IPS DF 4.7 (cell line): Measurements from ENCODE around the gene GSG1L.

Experiments
- DNase-seq: peaks from one replicate; pipeline ENCODE4 v3.0.0-alpha.2; 2013; ENCODE audit warnings: low spot score; ENCODE audit errors: extremely low read depth

GSG1L gene

GRCh38 chr16:28027055-28027454, 36.5 kb downstream of the GSG1L start:
- no peak for DNase-seq

- no peak for DNase-seq
Observed at GRCh38 chr16:28025631-28026030, 37.9 kb downstream of the GSG1L start.

DNA sequence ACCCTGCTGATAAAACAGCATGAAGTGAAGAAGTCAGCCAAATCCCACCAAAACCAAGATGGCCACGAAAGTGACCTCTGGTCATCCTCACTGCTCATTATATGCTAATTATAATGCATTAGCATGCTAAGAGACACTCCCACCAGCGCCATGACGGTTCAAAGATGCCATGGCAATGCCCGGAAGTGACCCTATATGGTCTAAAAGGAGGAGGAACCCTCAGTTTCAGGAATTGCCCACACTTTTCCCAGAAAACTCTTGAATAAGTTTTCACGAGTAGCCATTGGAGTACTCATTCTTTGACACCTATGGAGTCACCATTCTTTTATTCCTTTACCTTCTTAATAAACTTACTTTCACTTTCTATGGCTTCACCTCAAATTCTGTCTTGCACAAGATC, 44.3 kb downstream of the GSG1L start:
- no peak for DNase-seq

- no peak for DNase-seq
Observed at GRCh38 chr16:28014851-28015250, 48.7 kb downstream of the GSG1L start.

- DNase-seq, result no peak
Observed at GRCh38 chr16:28013878-28014277, 49.6 kb downstream of the GSG1L start.

- no peak for DNase-seq
Observed at GRCh38 chr16:28013392-28013791, 50.1 kb downstream of the GSG1L start.

DNA sequence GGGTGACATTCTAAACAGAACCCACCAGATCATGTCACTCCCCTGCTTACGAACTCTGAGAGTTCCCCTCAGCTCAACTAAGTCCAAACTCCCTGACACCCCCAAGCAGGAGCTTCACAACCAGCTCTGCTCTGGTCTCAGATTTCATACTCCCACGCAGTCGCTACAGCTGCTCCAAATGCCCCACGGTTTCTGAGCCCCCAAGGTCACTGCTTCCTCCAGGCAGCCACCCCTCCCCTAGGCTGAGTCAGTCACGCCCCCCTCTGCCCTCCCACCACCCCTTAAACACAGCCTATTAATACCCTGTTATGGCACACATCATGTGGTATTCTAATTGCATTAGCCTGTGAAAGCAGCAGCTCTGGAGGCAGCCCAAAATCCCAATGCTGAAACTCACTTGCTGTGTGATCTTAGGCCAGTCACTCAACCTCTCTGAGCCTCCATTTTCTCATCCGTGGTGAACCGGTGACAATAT, 51.5 kb downstream of the GSG1L start:
- no peak for DNase-seq

GRCh38 chr16:28011223-28011622, 52.3 kb downstream of the GSG1L start:
- no peak for DNase-seq

GRCh38 chr16:28010671-28011070, 52.8 kb downstream of the GSG1L start:
- no peak for DNase-seq

DNA sequence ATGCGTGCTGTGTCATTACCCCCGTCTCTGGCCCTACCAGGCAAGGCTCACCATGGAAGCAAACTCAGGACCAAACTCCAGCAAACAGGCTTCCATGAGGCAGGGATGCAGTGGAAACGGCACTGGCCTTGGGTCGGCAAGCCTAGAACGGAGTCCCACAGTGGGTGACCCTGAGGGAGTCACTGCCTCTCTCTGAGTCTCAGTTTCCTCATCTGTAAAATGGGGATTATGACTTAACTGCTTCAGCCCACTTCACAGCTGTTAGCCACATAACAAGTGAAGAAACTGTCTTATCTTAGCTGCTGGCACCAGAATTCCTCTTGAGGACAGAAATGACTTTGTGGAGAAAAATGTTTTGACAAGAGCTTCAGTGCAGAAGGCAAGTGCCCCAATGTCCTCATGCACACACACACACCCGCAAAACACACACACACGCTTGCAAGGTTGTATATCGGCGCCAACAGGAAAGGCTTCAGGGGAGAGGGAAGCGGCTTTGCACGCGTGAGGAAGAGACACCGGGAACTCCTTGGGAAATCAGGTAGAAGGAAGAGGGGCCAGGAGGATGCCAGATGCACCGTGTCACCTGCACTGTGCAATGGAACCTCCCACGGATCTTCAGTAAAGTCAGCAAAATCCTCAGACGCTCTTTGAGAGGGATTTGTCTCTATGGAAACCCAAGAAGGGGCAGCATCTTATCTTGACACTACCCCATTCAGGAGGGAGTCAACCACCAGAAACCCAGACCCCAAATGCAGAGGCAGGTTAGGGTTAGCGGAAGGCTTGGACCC, 53.7 kb downstream of the GSG1L start:
- no peak for DNase-seq

DNA sequence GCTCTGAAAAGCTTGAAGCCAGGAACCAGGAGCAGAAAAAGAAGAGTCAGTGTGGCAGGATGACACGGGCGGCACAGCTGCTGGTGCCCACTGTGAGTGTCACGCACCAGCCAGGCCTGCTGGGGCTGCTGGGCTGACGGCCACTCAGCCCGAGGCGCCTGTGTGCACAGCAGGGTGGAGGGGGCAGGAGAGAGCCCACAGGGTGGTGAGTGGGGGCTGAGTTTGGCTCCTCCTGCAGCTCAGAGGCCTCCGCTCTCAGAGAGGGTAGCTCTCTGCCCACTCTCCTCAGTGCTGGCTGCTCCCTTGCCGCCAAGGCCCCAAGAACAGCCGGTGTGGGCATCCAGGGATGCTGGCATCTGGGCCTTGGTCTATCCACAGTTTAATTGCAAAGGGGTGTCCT, 59.6 kb downstream of the GSG1L start:
- DNase-seq, result no peak

GRCh38 chr16:28003021-28003865, 60.3 kb downstream of the GSG1L start:
- DNase-seq, result no peak

DNA sequence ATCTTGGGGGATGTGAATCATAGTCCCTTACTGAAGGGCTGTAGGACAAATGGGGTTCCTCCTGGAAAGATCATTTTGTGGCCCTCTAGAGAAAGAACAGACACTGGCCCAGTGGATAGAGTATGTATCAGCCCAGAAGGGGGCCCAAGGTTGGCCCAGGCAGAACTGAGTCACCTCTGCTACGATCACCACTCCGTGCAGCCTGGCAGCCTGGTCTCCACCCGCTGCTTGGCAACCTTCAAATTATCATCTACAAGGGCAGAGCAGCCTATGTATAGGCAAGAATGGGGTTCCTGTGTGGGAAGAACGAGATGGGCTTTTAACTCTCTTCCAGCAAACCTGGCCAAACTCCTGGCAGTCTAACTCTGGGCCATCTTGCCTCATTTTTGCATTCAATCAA, 61.9 kb downstream of the GSG1L start:
- no peak for DNase-seq

GRCh38 chr16:28001184-28001583, 62.3 kb downstream of the GSG1L start:
- DNase-seq, result no peak

DNA sequence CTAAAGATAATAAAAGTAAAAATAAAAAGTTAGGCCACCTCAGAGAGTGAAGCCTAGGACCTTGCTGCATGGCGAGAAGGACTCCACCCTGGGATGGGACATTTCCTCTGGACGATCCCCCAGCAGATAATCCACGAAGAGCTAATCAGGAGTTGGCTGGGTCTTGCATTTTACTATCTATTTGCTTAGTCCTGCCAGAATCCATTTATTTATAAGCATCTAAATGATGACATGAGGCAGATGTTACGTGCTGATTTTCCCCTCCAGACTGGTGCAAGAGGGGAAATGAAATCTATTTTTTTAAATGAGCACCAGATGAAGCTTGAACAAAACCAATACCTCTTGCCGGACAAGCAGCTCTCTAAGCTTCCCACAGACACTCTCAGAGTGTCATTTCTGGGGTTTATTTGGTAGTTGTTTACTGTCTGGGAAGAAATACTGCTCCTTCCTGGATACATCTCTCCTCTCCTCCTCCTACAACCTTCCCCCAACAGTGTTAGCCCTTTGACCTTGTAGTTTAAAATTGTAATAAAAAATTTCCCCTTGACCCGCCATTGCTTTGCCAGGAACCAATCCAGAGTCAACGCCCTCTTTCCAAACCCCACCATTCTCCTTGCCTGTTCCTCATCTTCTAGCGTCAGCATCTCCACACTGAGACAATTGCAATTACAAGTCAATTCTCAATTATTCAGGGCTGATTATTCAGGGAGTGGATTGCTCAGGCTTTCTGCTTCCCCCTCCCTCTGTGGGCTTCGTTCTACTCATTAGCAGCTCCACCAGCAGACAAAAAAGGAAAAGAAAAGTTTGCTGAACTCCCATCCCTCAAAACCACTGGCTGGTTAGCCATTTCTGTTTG, 63.0 kb downstream of the GSG1L start:
- DNase-seq, result no peak

DNA sequence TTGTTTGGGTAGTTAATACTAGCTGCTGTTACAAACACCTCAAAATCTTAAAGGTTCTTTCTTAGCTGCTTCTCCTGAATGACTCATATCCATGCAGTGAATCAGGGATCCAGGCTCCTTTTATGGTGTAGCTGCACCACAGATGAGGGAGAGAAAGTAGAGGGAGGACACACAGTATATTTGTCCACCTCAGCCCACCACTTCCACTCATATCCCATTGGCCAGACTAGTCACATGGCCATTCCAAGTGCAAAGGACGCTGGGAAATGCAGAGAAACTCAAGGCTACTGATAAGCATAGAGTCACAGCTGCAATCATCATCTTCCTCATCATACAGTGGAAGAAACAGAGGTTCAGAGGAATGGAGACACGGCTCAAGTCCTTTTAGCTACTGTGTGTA, 63.8 kb downstream of the GSG1L start:
- DNase-seq, result no peak

DNA sequence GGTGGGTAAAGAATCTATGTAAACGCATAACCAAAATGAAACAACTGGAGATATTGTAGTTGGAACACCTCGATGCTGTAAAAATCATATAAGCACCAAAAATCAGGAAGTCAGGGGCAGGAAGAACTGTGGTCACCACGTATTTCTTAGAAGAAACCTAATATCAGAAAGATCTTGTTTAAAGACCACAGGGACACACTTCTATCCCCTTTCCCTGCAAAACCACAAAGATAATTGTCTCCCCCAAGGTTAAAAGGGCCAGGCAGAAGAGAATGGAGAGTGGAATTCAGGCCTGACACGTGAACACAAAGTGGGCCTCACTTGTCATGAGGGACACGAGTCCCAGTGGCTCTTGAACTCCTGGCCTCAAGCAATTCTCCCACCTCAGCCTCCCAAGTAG, 68.1 kb downstream of the GSG1L start:
- DNase-seq, result no peak

GRCh38 chr16:27994686-27995085, 68.8 kb downstream of the GSG1L start:
- no peak for DNase-seq

DNA sequence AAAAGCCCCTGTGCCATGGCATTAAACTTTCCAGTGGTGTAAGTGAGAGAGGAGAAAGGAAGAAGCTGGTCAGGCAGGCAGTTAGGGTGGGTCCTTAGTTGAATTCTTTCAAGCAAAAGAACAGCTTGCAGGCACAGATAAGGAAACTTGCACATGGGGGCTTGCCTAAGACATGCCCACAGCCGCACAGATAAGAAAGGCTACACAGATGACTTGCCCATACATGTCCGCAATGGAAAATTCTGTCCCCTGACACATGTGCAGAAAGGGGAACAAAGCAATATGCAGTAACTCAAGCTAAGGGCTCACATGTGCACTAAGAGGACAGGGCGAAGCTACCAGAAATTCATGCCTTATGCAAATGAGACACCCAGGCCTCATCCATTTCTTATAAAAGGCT, 69.9 kb downstream of the GSG1L start:
- DNase-seq, result no peak

DNA sequence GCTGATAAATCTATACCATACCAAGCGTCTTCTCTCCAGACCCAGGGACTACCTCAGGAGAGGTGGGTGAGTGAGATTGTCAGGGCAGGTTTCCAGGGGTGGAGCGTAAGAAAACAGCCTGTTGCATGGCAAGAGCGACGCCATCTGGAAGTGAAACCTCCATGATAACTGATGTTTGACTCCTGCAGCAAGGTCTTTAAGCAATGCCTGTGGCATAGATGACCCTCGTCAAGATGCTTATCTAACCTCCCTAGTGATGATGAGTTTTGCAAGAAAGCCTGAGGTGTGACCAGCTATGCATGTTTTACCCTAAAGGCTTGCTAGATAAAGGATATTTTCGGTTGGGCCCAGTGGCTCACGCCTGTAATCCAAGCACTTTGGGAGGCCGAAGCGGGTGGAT, 71.6 kb downstream of the GSG1L start:
- DNase-seq, result no peak

DNA sequence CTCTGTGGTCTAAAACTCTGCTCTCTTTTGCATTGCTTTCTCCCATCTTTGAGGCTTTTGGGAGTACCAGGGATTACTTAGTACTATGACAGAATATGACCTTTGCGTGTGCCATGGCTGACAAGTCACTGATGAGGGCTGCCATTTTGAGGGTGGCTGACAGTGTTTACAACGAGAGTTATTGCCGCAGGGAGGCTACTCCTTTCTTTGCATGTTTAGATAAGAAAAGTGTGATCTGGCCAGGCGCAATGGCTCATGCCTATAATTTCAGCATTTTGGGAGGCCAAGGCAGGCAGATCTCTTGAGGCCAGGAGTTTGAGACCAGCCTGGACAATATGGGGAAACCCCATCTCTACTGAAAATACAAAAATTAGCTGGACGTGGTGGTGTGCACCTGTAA, 77.5 kb downstream of the GSG1L start:
- DNase-seq, result no peak

GRCh38 chr16:27984121-27984520, 79.4 kb downstream of the GSG1L start:
- DNase-seq, result no peak
